GM18907 (cell line): Measurements from ENCODE around the gene CAPZB.

Experiments
- ATAC-seq: cut with Tn5 transposase; IDR thresholded peaks from one replicate; pipeline ENCODE4 v1.9.1; 2021; ENCODE audit warnings: mild to moderate bottlenecking, moderate library complexity; ENCODE audit not compliant: unreplicated experiment

CAPZB gene

GRCh38 chr1:19410393-19410792 lies 74.9 kb downstream of the CAPZB start:
- no peak for ATAC-seq

- ATAC-seq: no peak
These were observed 75.6 kb downstream of the CAPZB start for GRCh38 chr1:19409477-19410341.

- no peak for ATAC-seq
These were observed 77.7 kb downstream of the CAPZB start for GRCh38 chr1:19407494-19408096.

- no peak for ATAC-seq
These were observed 78.7 kb downstream of the CAPZB start for GRCh38 chr1:19406680-19407079.

- ATAC-seq: no peak
These were observed 79.4 kb downstream of the CAPZB start for GRCh38 chr1:19405761-19406487.

GRCh38 chr1:19405195-19405760 lies 80.1 kb downstream of the CAPZB start:
- ATAC-seq: no peak

- no peak for ATAC-seq
These were observed 80.6 kb downstream of the CAPZB start for GRCh38 chr1:19404748-19405147.

- no peak for ATAC-seq
These were observed 82.1 kb downstream of the CAPZB start for GRCh38 chr1:19403256-19403655.

- no peak for ATAC-seq
These were observed 83.1 kb downstream of the CAPZB start for GRCh38 chr1:19402031-19402813.

- no peak for ATAC-seq
These were observed 83.8 kb downstream of the CAPZB start for GRCh38 chr1:19401535-19401889.

- ATAC-seq: no peak
These were observed 84.3 kb downstream of the CAPZB start for GRCh38 chr1:19400875-19401534.

GRCh38 chr1:19400192-19400611 lies 85.1 kb downstream of the CAPZB start:
- ATAC-seq: no peak

- ATAC-seq: no peak
These were observed 87.0 kb downstream of the CAPZB start for GRCh38 chr1:19398309-19398760.

GRCh38 chr1:19397217-19397945 lies 88.0 kb downstream of the CAPZB start:
- ATAC-seq: no peak

GRCh38 chr1:19396280-19396679 lies 89.1 kb downstream of the CAPZB start:
- no peak for ATAC-seq

- ATAC-seq: no peak
These were observed 89.6 kb downstream of the CAPZB start for GRCh38 chr1:19395678-19396192.

GRCh38 chr1:19393046-19393445 lies 92.3 kb downstream of the CAPZB start:
- ATAC-seq: no peak

- no peak for ATAC-seq
These were observed 93.1 kb downstream of the CAPZB start for GRCh38 chr1:19392221-19392620.

GRCh38 chr1:19391596-19391981 lies 93.8 kb downstream of the CAPZB start:
- ATAC-seq: peak; percentile 8
